Sigmoid colon (tissue), 7 donors: Measurements from ENCODE around the gene RCE1. TPM values are rescaled to one million over a fixed set of nuclear protein-coding genes. Genes with fewer than 3 reads are reported as not detected.

Experiments used
- DNase-seq: peaks from one replicate; pipeline ENCODE4 v3.0.0-alpha.2; 2019
- H3K27ac ChIP-seq, 4 donors: fragments of 200-600 bp; sonication (generic); one replicate each; pipeline ENCODE4 v1.5.1; 2016 to 2019; ENCODE audit warnings: mild to moderate bottlenecking in 1 of 4
- H3K27me3 ChIP-seq, 3 donors: fragments of 200-600 bp; sonication (generic); one replicate each; pipeline ENCODE4 v1.5.1; 2019; ENCODE audit warnings: mild to moderate bottlenecking in 1 of 3
- H3K36me3 ChIP-seq, 4 donors: fragments of 200-600 bp; sonication (generic); one replicate each; pipeline ENCODE4 v1.5.1; 2016 to 2019
- H3K4me1 ChIP-seq, 4 donors: fragments of 200-600 bp; sonication (generic); one replicate each; pipeline ENCODE4 v1.5.1; 2017 to 2019
- H3K4me3 ChIP-seq, 4 donors: fragments of 200-600 bp; sonication (generic); one replicate each; pipeline ENCODE4 v1.5.1; 2017 to 2019; ENCODE audit warnings: mild to moderate bottlenecking in 2 of 4, moderate library complexity in 1 of 4
- H3K9me3 ChIP-seq, 4 donors: fragments of 200-600 bp in 3 of 4; sonication (generic) in 3 of 4; one replicate each; pipeline versions ENCODE4 v1.5.1 to v1.6.1; 2013 to 2019
- EP300 ChIP-seq, 4 donors: sonication (generic); formaldehyde crosslinking; IDR thresholded peaks; one replicate each; pipeline ENCODE4 v1.6.1; 2017; ENCODE audit warnings: antibody characterized with exemption in 4 of 4
- POLR2A ChIP-seq, 2 donors: fragments of 450-650 bp; IDR thresholded peaks; one replicate each; pipeline ENCODE4 v1.6.1; 2016; ENCODE audit warnings: antibody characterized with exemption in 2 of 2, mild to moderate bottlenecking in 2 of 2, moderate library complexity in 2 of 2
- POLR2AphosphoS5 ChIP-seq, 4 donors: sonication (generic); formaldehyde crosslinking; IDR thresholded peaks; one replicate each; pipeline ENCODE4 v1.6.1; 2017; ENCODE audit warnings: antibody characterized with exemption in 4 of 4
- WGBS, 2 donors: extraction: QIAGEN DNeasy Blood & Tissue Kit; methylation state at CpG; one replicate each; pipeline ENCODE4 v1.1.7; 2013; 5-methylcytosine and 5-hydroxymethylcytosine counted together
- intact Hi-C: fragments of 100-400 bp; cut with DNase I; formaldehyde crosslinking; loops from one replicate; pipeline ENCODE4 v1.15.1; 2023
- polyA plus RNA-seq, 3 donors: library from polyadenylated mRNA; stranded (reverse); fragments of 200-250 nt; gene quantifications; one replicate each; pipeline ENCODE4 v1.2.3, GENCODE V29; 2013
- total RNA-seq, 4 donors: library from RNA; depleted of rRNA; stranded (reverse); fragments of >200 nt; gene quantifications; one replicate each; pipeline ENCODE4 v1.1.0, GENCODE V29; 2016
- TF ChIP-seq, protein P1 (sequence below), 4 experiments: fragments of 450-650 bp in 3 of 4; fragments of 200-600 bp in 1 of 4; IDR thresholded peaks; one replicate each; pipeline ENCODE4 v1.5.1; 2016 to 2019; ENCODE audit warnings: antibody characterized with exemption in 4 of 4, mild to moderate bottlenecking in 3 of 4, moderate library complexity in 2 of 4
- donor health status: healthy with polysubstance abuse.
- donor health status: Bipolar disorder and iron deficiency.
- donor health status: healthy.

The RCE1 gene
- total and polyA plus RNA-seq, 7 donors: 6.1 to 23.0 (median 8.4) TPM

DNA sequence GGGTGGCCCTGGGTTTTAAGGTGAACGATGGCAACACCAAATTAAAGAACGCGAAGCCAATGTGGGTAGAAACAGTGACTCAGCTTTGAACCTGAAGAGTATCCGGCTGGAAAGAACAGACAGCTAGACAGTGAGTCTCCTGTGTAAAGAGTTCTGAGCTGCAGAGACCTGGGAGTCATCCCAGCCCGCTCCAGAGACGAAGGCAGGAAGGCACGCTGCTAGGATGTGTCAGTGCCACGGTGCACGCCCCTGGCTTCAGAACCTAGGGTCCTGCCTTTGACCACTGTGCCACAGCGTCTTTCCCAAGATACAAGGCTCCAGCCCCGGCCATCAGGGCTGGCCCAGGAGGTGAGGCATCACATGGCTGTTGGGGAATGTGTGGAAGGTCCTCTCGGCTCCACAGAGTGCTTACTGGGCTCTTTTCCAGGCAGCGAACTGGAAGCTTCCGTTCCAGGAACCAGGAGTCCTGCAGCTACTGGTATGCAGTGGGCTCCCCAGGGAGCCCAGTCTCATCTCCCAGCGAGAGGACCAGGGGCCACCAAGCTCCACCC is 43.5 kb downstream of the RCE1 start:
- Histone ChIP-seq H3K27ac (no peak overlapping the region), H3K27me3 (no peaks in the 10 kb centered on the region), H3K4me3 (no peak overlapping the region), H3K4me1 (peaks cover 0 to 14% (median 9%) of the 10 kb centered on the region in 4 donors), H3K9me3 (no peaks in the 10 kb centered on the region), H3K36me3 (no peaks in the 10 kb centered on the region)
- DNase-seq: no peak
- TF ChIP-seq POLR2AphosphoS5 (IDR thresholded peaks at IDR 0.05) (no peak), POLR2A (IDR thresholded peaks at IDR 0.05) (no peak), EP300 (IDR thresholded peaks at IDR 0.05) (no peak)
- TF ChIP-seq, protein P1, sequence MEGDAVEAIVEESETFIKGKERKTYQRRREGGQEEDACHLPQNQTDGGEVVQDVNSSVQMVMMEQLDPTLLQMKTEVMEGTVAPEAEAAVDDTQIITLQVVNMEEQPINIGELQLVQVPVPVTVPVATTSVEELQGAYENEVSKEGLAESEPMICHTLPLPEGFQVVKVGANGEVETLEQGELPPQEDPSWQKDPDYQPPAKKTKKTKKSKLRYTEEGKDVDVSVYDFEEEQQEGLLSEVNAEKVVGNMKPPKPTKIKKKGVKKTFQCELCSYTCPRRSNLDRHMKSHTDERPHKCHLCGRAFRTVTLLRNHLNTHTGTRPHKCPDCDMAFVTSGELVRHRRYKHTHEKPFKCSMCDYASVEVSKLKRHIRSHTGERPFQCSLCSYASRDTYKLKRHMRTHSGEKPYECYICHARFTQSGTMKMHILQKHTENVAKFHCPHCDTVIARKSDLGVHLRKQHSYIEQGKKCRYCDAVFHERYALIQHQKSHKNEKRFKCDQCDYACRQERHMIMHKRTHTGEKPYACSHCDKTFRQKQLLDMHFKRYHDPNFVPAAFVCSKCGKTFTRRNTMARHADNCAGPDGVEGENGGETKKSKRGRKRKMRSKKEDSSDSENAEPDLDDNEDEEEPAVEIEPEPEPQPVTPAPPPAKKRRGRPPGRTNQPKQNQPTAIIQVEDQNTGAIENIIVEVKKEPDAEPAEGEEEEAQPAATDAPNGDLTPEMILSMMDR (IDR thresholded peaks at IDR 0.05): no peak
- intact Hi-C loops: no loop called here
- WGBS, 2 donors: 89 to 93% methylated on average over 15 of the region's 15 CpGs

DNA sequence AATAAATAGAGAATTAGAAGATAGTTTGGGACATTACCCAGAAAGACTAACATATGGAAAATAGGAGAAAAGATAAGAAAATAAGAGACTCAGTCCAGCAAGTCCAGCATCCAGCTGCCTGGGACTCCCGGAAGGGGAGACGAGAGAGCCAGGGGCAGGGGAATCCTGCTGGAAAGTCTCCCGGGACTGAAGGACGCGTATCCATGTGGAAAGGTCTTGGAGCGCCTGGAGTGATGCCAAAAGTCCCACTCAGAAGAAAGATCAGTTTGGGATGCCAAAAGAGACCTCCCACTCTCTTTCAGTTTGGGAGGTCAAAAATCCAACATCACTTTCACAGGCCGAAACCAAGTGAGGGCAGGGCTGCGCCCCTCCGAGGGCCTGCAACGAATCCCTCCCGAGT is 44.3 kb downstream of the RCE1 start:
- Histone ChIP-seq H3K36me3 (no peaks in the 10 kb centered on the region), H3K4me1 (peaks cover 0 to 9% (median 5%) of the 10 kb centered on the region in 4 donors), H3K27me3 (no peaks in the 10 kb centered on the region), H3K9me3 (no peaks in the 10 kb centered on the region), H3K4me3 (no peak overlapping the region), H3K27ac (no peak overlapping the region)
- TF ChIP-seq POLR2A (IDR thresholded peaks at IDR 0.05) (no peak), POLR2AphosphoS5 (IDR thresholded peaks at IDR 0.05) (no peak), EP300 (IDR thresholded peaks at IDR 0.05) (no peak)
- TF ChIP-seq, protein P1 (IDR thresholded peaks at IDR 0.05): no peak
- DNase-seq: no peak
- WGBS, 2 donors: 84 to 92% methylated on average over 11 of the region's 11 CpGs
- intact Hi-C loops: no loop called here

DNA sequence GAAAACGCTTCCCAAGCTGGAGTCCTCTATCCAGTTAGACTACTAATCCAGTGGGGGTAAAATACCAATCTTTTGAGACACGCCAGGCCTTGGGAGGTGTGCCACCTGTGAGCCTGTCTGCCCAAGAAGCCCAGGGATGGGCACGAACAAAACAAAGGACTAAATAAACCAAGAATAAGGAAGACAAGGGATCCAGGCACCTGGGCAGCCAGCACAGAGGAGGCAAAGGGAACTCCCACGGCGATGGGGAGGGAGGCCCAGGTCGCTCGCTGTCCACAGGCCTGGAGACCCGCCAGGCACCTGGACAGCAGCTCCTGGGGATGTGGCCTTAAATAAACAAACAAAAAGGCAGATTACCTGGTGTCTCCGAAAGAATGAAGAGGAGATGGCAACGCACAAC is 45.0 kb downstream of the RCE1 start:
- Histone ChIP-seq H3K36me3 (no peaks in the 10 kb centered on the region), H3K4me1 (peaks cover 0 to 3% (median 0%) of the 10 kb centered on the region in 4 donors), H3K4me3 (no peak overlapping the region), H3K27ac (no peak overlapping the region), H3K9me3 (no peaks in the 10 kb centered on the region), H3K27me3 (no peaks in the 10 kb centered on the region)
- WGBS, 2 donors: 89 to 95% methylated on average over 10 of the region's 10 CpGs
- TF ChIP-seq, protein P1 (IDR thresholded peaks at IDR 0.05): no peak
- TF ChIP-seq EP300 (IDR thresholded peaks at IDR 0.05) (no peak), POLR2AphosphoS5 (IDR thresholded peaks at IDR 0.05) (no peak), POLR2A (IDR thresholded peaks at IDR 0.05) (no peak)
- intact Hi-C loops: no loop called here
- DNase-seq: no peak

DNA sequence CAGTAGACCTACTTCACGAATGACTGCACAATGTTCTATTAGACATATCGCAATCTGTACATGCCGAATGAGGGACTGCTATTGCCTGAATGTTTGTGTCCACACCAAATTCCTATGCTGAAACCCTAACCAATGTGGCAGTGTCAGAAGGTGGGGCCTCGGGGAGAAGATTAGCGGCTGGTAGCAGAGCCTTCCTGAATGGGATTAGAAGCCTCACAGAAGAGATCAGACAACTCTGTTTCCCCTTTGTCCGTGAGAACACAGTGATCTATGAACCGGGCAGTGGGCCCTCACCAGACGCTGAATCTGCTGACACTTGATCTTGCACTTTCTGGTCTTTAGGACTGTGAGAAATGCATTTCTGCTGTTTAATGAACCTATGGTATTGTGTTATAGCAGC is 46.7 kb downstream of the RCE1 start:
- no peaks in the 10 kb centered on the region for H3K27me3 ChIP-seq
- H3K4me3 ChIP-seq: no peak overlapping the region
- intact Hi-C loops: no loop called here
- H3K9me3 ChIP-seq: no peaks in the 10 kb centered on the region
- no peak for DNase-seq
- H3K4me1 ChIP-seq: no peaks in the 10 kb centered on the region
- TF ChIP-seq POLR2A (IDR thresholded peaks at IDR 0.05): no peak
- no peak for TF ChIP-seq POLR2AphosphoS5 (IDR thresholded peaks at IDR 0.05)
- TF ChIP-seq EP300 (IDR thresholded peaks at IDR 0.05): no peak
- TF ChIP-seq, protein P1 (IDR thresholded peaks at IDR 0.05): no peak
- 86 to 90% methylated on average over 8 of the region's 8 CpGs for WGBS, 2 donors
- H3K36me3 ChIP-seq: no peaks in the 10 kb centered on the region
- H3K27ac ChIP-seq: no peak overlapping the region
